HepG2 (cell line): Measurements from ENCODE around the gene PIEZO2. TPM values are rescaled to one million over a fixed set of nuclear protein-coding genes. Genes with fewer than 3 reads are reported as not detected.

ENCODE experiments used
- ATAC-seq: fragments of 200-7000 bp; cut with Tn5 transposase; 3 replicates; pipeline ENCODE4 v1.9.1; 2020; ENCODE audit warnings: mild to moderate bottlenecking, moderate library complexity
- BruUV-seq: library from RNA; stranded (reverse); fragments of 400-500 nt; replicated peaks from 2 replicates; lab custom pipeline; 2021; lab: Mats Ljungman, UMichigan
- CTCF ChIA-PET: fragments of 300-600 bp; formaldehyde crosslinking; extraction: SDS; loops from one replicate; lab custom pipeline; 2021; ENCODE audit warnings: low total read pairs, inconsistent platforms, low intra/inter-chr PET ratio; lab: Yijun Ruan, JAX
- POLR2A ChIA-PET: fragments of 350-600 bp; sonication (Branson Sonifier 250); formaldehyde crosslinking; loops from one replicate; lab custom pipeline; 2020; ENCODE audit warnings: antibody characterized with exemption, inconsistent platforms; lab: Yijun Ruan, JAX
- DNase-seq: peaks from one replicate; pipeline ENCODE4 v3.0.0-alpha.2; 2015; ENCODE audit warnings: low spot score
- FAIRE-seq: peaks from 3 replicates; lab custom pipeline; 2011; peaks lifted over from hg19 to GRCh38; lab: Jason Lieb, UNC
- H2AFZ ChIP-seq: one replicate; pipeline ENCODE4 v1.6.1; 2011; ENCODE audit warnings: low read length, inconsistent platforms
- H3K27ac ChIP-seq: fragments of 300-600 bp; 3 replicates; pipeline ENCODE4 v1.8.0; 2011; ENCODE audit warnings: mixed run types, mild to moderate bottlenecking, mixed read lengths, low read length, inconsistent platforms; ENCODE audit not compliant: insufficient read depth; ENCODE audit errors: extremely low read length
- H3K27me3 ChIP-seq, 2 experiments: fragments of 200-600 bp in 1 of 2; 2 replicates in 1 of 2; 3 replicates in 1 of 2; pipeline versions ENCODE4 v1.6.0 to v1.8.0; 2011; ENCODE audit warnings: low read length in 2 of 2, mild to moderate bottlenecking in 2 of 2, moderate library complexity in 2 of 2, inconsistent platforms in 1 of 2; ENCODE audit not compliant: insufficient read depth in 2 of 2, control insufficient read depth in 1 of 2
- H3K36me3 ChIP-seq, 2 experiments: fragments of 200-600 bp in 1 of 2; replicated peaks in 1 of 2; 2 replicates in 1 of 2; 3 replicates in 1 of 2; pipeline versions ENCODE4 v1.5.1 to v1.8.0; 2011; ENCODE audit warnings: low read length in 2 of 2, inconsistent platforms in 1 of 2; ENCODE audit not compliant: insufficient read depth in 2 of 2, control insufficient read depth in 1 of 2
- H3K4me1 ChIP-seq: 2 replicates; pipeline ENCODE4 v1.5.1; 2012; ENCODE audit warnings: low read length, inconsistent platforms; ENCODE audit not compliant: insufficient read depth
- H3K4me2 ChIP-seq: 2 replicates; pipeline ENCODE4 v1.6.0; 2011; ENCODE audit warnings: low read depth, low read length, inconsistent platforms
- H3K4me3 ChIP-seq, 3 experiments: fragments of 200-600 bp in 1 of 3; sonication (generic), shearing (Covaris generic) in 1 of 3; replicated peaks in 1 of 3; 2 replicates each; pipeline ENCODE4 v1.5.1; 2011 to 2016; ENCODE audit warnings: low read length in 3 of 3, inconsistent platforms in 2 of 3, low read depth in 2 of 3, mild to moderate bottlenecking in 2 of 3, control low read depth in 1 of 3, mixed read lengths in 1 of 3; ENCODE audit not compliant: insufficient read depth in 1 of 3
- H3K79me2 ChIP-seq: one replicate; pipeline ENCODE4 v1.6.1; 2011; ENCODE audit warnings: low read length, inconsistent platforms; ENCODE audit not compliant: insufficient read depth
- H3K9ac ChIP-seq: 2 replicates; pipeline ENCODE4 v1.6.0; 2011; ENCODE audit warnings: mild to moderate bottlenecking, low read depth, low read length, inconsistent platforms; ENCODE audit not compliant: insufficient read depth
- H3K9me3 ChIP-seq: 2 replicates; pipeline ENCODE4 v1.5.1; 2012; ENCODE audit warnings: mild to moderate bottlenecking, low read length
- H4K20me1 ChIP-seq: 2 replicates; pipeline ENCODE4 v1.6.0; 2011; ENCODE audit warnings: inconsistent platforms, mild to moderate bottlenecking, low read length, moderate library complexity; ENCODE audit not compliant: insufficient read depth
- STAT6 ChIP-seq: sonication (generic); formaldehyde crosslinking; IDR thresholded peaks from 2 replicates; pipeline ENCODE4 v1.4.0; 2020; ENCODE audit warnings: missing genetic modification reagents, mild to moderate bottlenecking, borderline replicate concordance
- ZGPAT ChIP-seq: IDR thresholded peaks from 2 replicates; pipeline ENCODE4 v1.6.1; 2016; ENCODE audit warnings: mild to moderate bottlenecking
- ZMYM2 ChIP-seq: sonication (generic); formaldehyde crosslinking; IDR thresholded peaks from 2 replicates; pipeline ENCODE4 v1.8.0; 2022; ENCODE audit warnings: mild to moderate bottlenecking, missing genetic modification reagents
- ZMYM4 ChIP-seq: sonication (generic); formaldehyde crosslinking; IDR thresholded peaks from 2 replicates; pipeline ENCODE4 v1.8.1; 2023; ENCODE audit warnings: mild to moderate bottlenecking, missing genetic modification reagents
- ZNF34 ChIP-seq: sonication (generic); formaldehyde crosslinking; IDR thresholded peaks from 2 replicates; pipeline ENCODE4 v1.4.0; 2020; ENCODE audit warnings: mild to moderate bottlenecking, missing genetic modification reagents, borderline replicate concordance
- ZNF605 ChIP-seq: sonication (generic); formaldehyde crosslinking; IDR thresholded peaks from 2 replicates; pipeline ENCODE4 v1.8.0; 2022; ENCODE audit warnings: mild to moderate bottlenecking, missing genetic modification reagents
- ZNF777 ChIP-seq: sonication (generic); formaldehyde crosslinking; IDR thresholded peaks from 2 replicates; pipeline ENCODE4 v1.4.0; 2020; ENCODE audit warnings: missing genetic modification reagents
- ZSCAN22 ChIP-seq: sonication (generic); formaldehyde crosslinking; IDR thresholded peaks from 2 replicates; pipeline ENCODE4 v1.4.0; 2020; ENCODE audit warnings: mild to moderate bottlenecking, missing genetic modification reagents
- WGBS: methylation state at CpG from one replicate; pipeline ENCODE4 v1.1.6; 2017; ENCODE audit warnings: low lambda C conversion rate; 5-methylcytosine and 5-hydroxymethylcytosine counted together
- in situ Hi-C: cut with HindIII; loops from 2 replicates; pipeline ENCODE4 v1.10.0; 2017; ENCODE audit warnings: low pct_unique_long_range_greater_than_20kb; ENCODE audit not compliant: extremely low pct_ligation_motif_present
- intact Hi-C: fragments of 100-400 bp; cut with micrococcal nuclease; formaldehyde crosslinking; loops from one replicate; pipeline ENCODE4 v1.10.0; 2022; ENCODE audit not compliant: unreplicated experiment
- polyA plus RNA-seq, 8 experiments: library from polyadenylated mRNA; depleted of rRNA in 3 of 8; stranded (reverse) in 7 of 8; unstranded in 1 of 8; fragments of >200 nt; fragmentation: Illumina TruSeq in 4 of 8; extraction: Trizol in 4 of 8; gene quantifications; 2 replicates each; pipeline versions ENCODE4 v1.2.1 to v1.2.3, GENCODE V29; 2011 to 2016; ENCODE audit warnings: low read depth in 4 of 8, missing spikeins in 1 of 8, mixed read lengths in 1 of 8; ENCODE audit not compliant: insufficient read depth in 1 of 8
- total RNA-seq, 5 experiments: library from RNA; depleted of rRNA; stranded (reverse); fragments of >200 nt; fragmentation: Illumina TruSeq; extraction: Trizol; gene quantifications; 2 replicates each; pipeline ENCODE4 v1.2.3, GENCODE V29; 2016; ENCODE audit warnings: low read depth in 1 of 5
- TF ChIP-seq, protein P1 (sequence below): sonication (generic); formaldehyde crosslinking; IDR thresholded peaks from 2 replicates; pipeline ENCODE4 v1.5.0; 2020; ENCODE audit warnings: mild to moderate bottlenecking, missing genetic modification reagents
- TF ChIP-seq, protein P2 (sequence below): sonication (generic); formaldehyde crosslinking; IDR thresholded peaks from 2 replicates; pipeline ENCODE4 v1.5.0; 2020; ENCODE audit warnings: mild to moderate bottlenecking, missing genetic modification reagents

PIEZO2 gene
- total and polyA plus RNA-seq, 2 of the 13 experiments (the other 11 are each of a cell fraction or from before 2014, with no cell fraction given), result 15.2 to 27.2 TPM

DNA sequence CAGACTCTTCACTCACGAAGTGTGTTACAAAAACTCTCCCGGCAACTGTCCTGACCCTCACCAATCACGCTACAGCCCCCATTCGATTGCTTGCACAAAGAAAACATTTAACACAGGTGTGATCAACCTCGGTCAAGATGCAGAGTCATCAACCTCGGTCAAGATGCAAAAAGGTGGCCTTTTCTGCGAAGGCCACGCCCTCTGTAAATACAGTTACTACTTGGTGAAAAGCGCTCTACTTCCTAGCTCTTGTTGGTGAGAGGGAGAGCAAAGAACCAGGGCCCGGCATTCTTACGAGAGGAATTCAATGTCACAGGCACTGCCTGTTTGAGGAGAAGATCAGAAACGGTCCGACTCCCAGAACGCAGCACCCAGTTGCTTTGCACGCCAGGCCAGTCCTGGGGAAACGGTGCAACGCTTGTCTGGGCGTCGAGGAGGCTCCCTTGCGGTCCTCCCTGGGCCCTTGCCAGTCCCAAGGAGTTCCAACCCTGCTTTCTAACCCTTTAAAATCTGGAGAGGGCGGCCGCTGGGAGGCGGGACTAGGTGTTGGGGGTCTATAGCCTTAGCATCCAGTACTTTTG is 1.9 kb downstream of the PIEZO2 start:
- DNase-seq (no peak), ATAC-seq (peak; percentile 14)
- H3K27ac ChIP-seq, result no peak overlapping the region
- peak overlapping the region; percentile 81 for H3K4me2 ChIP-seq
- H3K79me2 ChIP-seq, result peaks cover 22% of the 10 kb centered on the region
- intact Hi-C loops, result loop anchor here (2.0 to 5.0 kb wide), 2 partner anchors 35 to 107 kb away; no protein-coding TSS in a partner anchor
- H3K4me3 ChIP-seq, result peak overlapping the region; percentile 57 to 71 (median 64)
- no peaks in the 10 kb centered on the region for H4K20me1 ChIP-seq
- H3K9me3 ChIP-seq, result no peaks in the 10 kb centered on the region
- H3K36me3 ChIP-seq, result no peaks in the 10 kb centered on the region; a peak in 1 of 5 replicates
- POLR2A ChIA-PET, result interaction anchor here (1.1 kb wide), 1 partner anchor 142 kb away, joined by 4 read pairs; no protein-coding TSS in a partner anchor
- 2% methylated on average over 14 of the region's 23 CpGs for WGBS
- TSS peak; percentile 42 for BruUV-seq
- in situ Hi-C loops, result loop anchor here (5.0 kb wide), 1 partner anchor 105 kb away; no protein-coding TSS in a partner anchor
- H3K27me3 ChIP-seq, result 0 out of 5 replicates have a peak, but pooled peaks cover 0 to 3% of the 10 kb centered on the region in 2 experiments
- H3K9ac ChIP-seq, result peak overlapping the region; percentile 66
- no peak overlapping the region for H2AFZ ChIP-seq
- H3K4me1 ChIP-seq, result peaks cover 55% of the 10 kb centered on the region
- TF ChIP-seq ZGPAT (0 out of 2 replicates have a peak, but pooled peaks have one; percentile 28), ZMYM4 (CRISPR knock-in tag) (no peak), STAT6 (CRISPR knock-in tag) (no peak), ZNF777 (CRISPR knock-in tag) (peak; percentile 89), ZSCAN22 (CRISPR knock-in tag) (no peak), ZNF34 (CRISPR knock-in tag) (no peak), ZMYM2 (0 out of 2 replicates have a peak, but pooled peaks have one; percentile 43), ZNF605 (CRISPR knock-in tag) (0 out of 2 replicates have a peak, but pooled peaks have one; percentile 31)
- TF ChIP-seq, protein P1, sequence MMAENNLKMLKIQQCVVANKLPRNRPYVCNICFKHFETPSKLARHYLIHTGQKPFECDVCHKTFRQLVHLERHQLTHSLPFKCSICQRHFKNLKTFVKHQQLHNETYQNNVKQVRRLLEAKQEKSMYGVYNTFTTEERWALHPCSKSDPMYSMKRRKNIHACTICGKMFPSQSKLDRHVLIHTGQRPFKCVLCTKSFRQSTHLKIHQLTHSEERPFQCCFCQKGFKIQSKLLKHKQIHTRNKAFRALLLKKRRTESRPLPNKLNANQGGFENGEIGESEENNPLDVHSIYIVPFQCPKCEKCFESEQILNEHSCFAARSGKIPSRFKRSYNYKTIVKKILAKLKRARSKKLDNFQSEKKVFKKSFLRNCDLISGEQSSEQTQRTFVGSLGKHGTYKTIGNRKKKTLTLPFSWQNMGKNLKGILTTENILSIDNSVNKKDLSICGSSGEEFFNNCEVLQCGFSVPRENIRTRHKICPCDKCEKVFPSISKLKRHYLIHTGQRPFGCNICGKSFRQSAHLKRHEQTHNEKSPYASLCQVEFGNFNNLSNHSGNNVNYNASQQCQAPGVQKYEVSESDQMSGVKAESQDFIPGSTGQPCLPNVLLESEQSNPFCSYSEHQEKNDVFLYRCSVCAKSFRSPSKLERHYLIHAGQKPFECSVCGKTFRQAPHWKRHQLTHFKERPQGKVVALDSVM (CRISPR knock-in tag), result peak; percentile 61
- TF ChIP-seq, protein P2, sequence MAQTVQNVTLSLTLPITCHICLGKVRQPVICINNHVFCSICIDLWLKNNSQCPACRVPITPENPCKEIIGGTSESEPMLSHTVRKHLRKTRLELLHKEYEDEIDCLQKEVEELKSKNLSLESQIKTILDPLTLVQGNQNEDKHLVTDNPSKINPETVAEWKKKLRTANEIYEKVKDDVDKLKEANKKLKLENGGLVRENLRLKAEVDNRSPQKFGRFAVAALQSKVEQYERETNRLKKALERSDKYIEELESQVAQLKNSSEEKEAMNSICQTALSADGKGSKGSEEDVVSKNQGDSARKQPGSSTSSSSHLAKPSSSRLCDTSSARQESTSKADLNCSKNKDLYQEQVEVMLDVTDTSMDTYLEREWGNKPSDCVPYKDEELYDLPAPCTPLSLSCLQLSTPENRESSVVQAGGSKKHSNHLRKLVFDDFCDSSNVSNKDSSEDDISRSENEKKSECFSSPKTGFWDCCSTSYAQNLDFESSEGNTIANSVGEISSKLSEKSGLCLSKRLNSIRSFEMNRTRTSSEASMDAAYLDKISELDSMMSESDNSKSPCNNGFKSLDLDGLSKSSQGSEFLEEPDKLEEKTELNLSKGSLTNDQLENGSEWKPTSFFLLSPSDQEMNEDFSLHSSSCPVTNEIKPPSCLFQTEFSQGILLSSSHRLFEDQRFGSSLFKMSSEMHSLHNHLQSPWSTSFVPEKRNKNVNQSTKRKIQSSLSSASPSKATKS (CRISPR knock-in tag), result no peak
- TF ChIP-seq, all 625 proteins: peak for 5
- no peak for FAIRE-seq
- CTCF ChIA-PET, result no interaction called here
